ENCODE results near the gene LYPD1. TPM values are rescaled to one million over a fixed set of nuclear protein-coding genes. Genes with fewer than 3 reads are reported as not detected.

The LYPD1 gene
- polyA plus RNA-seq, result 1.6 and 1.7 TPM in 2 replicates

GRCh38 chr2:132669908-132670495 is at the start of gene LYPD1:
Gene LYPD1, minus strand, starts transcription at chr2:132670205. Its CDS starts 273 bp downstream, at chr2:132669932.

Measured in Purkinje cell (primary cell).